Neural progenitor cell (in vitro differentiated cells): Measurements from ENCODE around the gene NANOGP8. TPM values are rescaled to one million over a fixed set of nuclear protein-coding genes. Genes with fewer than 3 reads are reported as not detected.
"Not testable (repeated sequence)": the region's sequence is repeated elsewhere in the genome, so short reads cannot be mapped to it uniquely, and the experiment has no call there.

Experiments
- DNase-seq: peaks from one replicate; pipeline ENCODE4 v3.0.0-alpha.2; 2016; ENCODE audit warnings: low spot score
- H2AFZ ChIP-seq: fragments of 200-600 bp; sonication (generic); replicated peaks from 2 replicates; pipeline ENCODE4 v1.6.1; 2016; ENCODE audit warnings: antibody characterized with exemption
- H3F3A ChIP-seq: fragments of 200-600 bp; sonication (generic); 2 replicates; pipeline ENCODE4 v1.6.1; 2016; ENCODE audit warnings: antibody characterized with exemption, low read depth
- H3K27ac ChIP-seq: fragments of 200-600 bp; sonication (generic); 2 replicates; pipeline ENCODE4 v1.5.1; 2016; ENCODE audit warnings: mild to moderate bottlenecking
- H3K27me3 ChIP-seq: fragments of 200-600 bp; sonication (generic); 2 replicates; pipeline ENCODE4 v1.6.1; 2016; ENCODE audit warnings: mild to moderate bottlenecking, moderate library complexity
- H3K36me3 ChIP-seq: fragments of 200-600 bp; sonication (generic); 2 replicates; pipeline ENCODE4 v1.5.1; 2016
- H3K4me1 ChIP-seq: fragments of 200-600 bp; sonication (generic); 2 replicates; pipeline ENCODE4 v1.6.1; 2016; ENCODE audit warnings: mixed run types
- H3K4me2 ChIP-seq: fragments of 200-600 bp; sonication (generic); 2 replicates; pipeline ENCODE4 v1.6.1; 2016
- H3K4me3 ChIP-seq: fragments of 200-600 bp; sonication (generic); 2 replicates; pipeline ENCODE4 v1.5.1; 2016
- H3K79me2 ChIP-seq: fragments of 200-600 bp; sonication (generic); 2 replicates; pipeline ENCODE4 v1.6.1; 2016; ENCODE audit warnings: low read depth
- H3K9ac ChIP-seq: fragments of 200-600 bp; sonication (generic); 2 replicates; pipeline ENCODE4 v1.6.1; 2016
- H3K9me3 ChIP-seq: fragments of 200-600 bp; sonication (generic); 2 replicates; pipeline ENCODE4 v1.5.1; 2016; ENCODE audit warnings: low read depth
- H4K20me1 ChIP-seq: fragments of 200-600 bp; sonication (generic); 2 replicates; pipeline ENCODE4 v1.6.1; 2016; ENCODE audit warnings: low read depth
- H3K27ac Mint-ChIP-seq: 3 replicates; pipeline ENCODE4 v1.8.0; 2021; ENCODE audit warnings: mixed read lengths
- H3K27me3 Mint-ChIP-seq: 2 replicates; pipeline ENCODE4 v1.8.0; 2022; ENCODE audit warnings: low read depth, mild to moderate bottlenecking, inconsistent platforms, moderate library complexity, mixed read lengths; ENCODE audit not compliant: insufficient read depth
- H3K36me3 Mint-ChIP-seq: 3 replicates; pipeline ENCODE4 v1.8.0; 2021; ENCODE audit warnings: mixed read lengths
- H3K4me1 Mint-ChIP-seq: 3 replicates; pipeline ENCODE4 v1.8.0; 2021; ENCODE audit warnings: mixed read lengths
- H3K4me3 Mint-ChIP-seq: 3 replicates; pipeline ENCODE4 v1.8.0; 2021; ENCODE audit warnings: mild to moderate bottlenecking, moderate library complexity, mixed read lengths
- H3K9me3 Mint-ChIP-seq: 3 replicates; pipeline ENCODE4 v1.8.0; 2020; ENCODE audit warnings: mixed read lengths
- CTCF ChIP-seq: fragments of 200-600 bp; sonication (generic); IDR thresholded peaks from 2 replicates; pipeline ENCODE4 v1.5.1; 2017; ENCODE audit warnings: antibody characterized with exemption, mild to moderate bottlenecking
- EZH2 ChIP-seq: fragments of 200-600 bp; sonication (generic); IDR thresholded peaks from 2 replicates; pipeline ENCODE4 v1.6.1; 2017; ENCODE audit warnings: antibody characterized with exemption, mild to moderate bottlenecking, moderate library complexity
- EZH2phosphoT487 ChIP-seq: fragments of 200-600 bp; sonication (generic); IDR thresholded peaks from 2 replicates; pipeline ENCODE4 v1.6.1; 2017; ENCODE audit warnings: antibody characterized with exemption
- total RNA-seq: library from RNA; depleted of rRNA; stranded (reverse); fragments of >200 nt; gene quantifications from 2 replicates; pipeline ENCODE4 v1.2.3, GENCODE V29; 2015; ENCODE audit warnings: low replicate concordance

Gene NANOGP8
- total RNA-seq, 1 donor from 2014 or later = not detected

DNA sequence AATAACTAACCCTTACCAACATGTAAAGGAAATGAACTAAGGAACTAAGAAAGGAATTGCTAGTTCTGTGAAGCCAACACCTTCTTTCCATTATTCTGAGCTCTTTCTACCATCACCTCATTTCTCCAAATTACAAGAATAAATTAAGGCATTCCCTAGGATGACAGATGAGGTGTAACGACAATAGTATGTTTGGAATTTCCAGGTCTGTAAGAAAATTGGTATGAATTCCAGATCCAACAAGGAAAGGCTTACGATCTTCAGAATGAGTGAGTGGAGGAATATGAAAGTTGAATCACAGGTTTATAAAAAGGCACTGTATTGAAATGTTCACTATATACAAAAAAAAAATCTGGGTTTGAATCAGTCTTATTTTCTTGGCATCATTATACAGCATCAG, 4.5 kb upstream of the NANOGP8 start:
- Histone ChIP-seq H4K20me1 (no peaks in the 10 kb centered on the region), H3K27me3 (no peaks in the 10 kb centered on the region), H3K36me3 (no peaks in the 10 kb centered on the region), H2AFZ (no peak overlapping the region), H3K9ac (no peak overlapping the region), H3F3A (no peaks in the 10 kb centered on the region), H3K4me2 (no peak overlapping the region), H3K9me3 (no peaks in the 10 kb centered on the region), H3K4me1 (peaks cover 5% of the 10 kb centered on the region), H3K4me3 (no peak overlapping the region), H3K79me2 (no peaks in the 10 kb centered on the region), H3K27ac (no peak overlapping the region)
- Mint-ChIP-seq H3K9me3 (peaks cover 6% of the 10 kb centered on the region), H3K4me3 (no peak overlapping the region), H3K36me3 (peaks cover 2% of the 10 kb centered on the region), H3K27ac (no peak overlapping the region), H3K27me3 (peaks cover 4% of the 10 kb centered on the region), H3K4me1 (peaks cover 3% of the 10 kb centered on the region)
- DNase-seq = no peak
- no peak for TF ChIP-seq EZH2
- TF ChIP-seq EZH2phosphoT487 = no peak
- no peak for TF ChIP-seq CTCF

DNA sequence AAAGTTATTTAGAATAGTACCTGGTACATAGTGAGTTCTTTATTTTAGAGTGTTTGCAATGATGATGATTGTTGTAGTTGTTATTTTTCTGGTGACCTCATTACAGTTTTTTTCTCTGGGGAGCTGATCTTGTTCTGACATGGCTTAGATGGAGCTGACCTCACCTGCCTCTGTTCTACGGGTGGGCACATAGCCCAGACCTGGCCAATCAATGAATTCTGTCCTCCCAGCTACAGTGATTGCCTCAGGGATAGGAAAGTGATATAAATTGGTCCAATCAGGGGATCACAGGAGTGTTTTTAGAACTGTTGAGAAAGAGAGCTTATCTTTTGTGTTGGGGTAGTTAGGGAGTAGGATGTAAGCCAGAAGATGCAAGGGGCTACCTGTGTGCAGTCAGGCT, 3.2 kb upstream of the NANOGP8 start:
- no peak overlapping the region for H3K27ac ChIP-seq
- Mint-ChIP-seq H3K27me3 (peaks cover 2% of the 10 kb centered on the region), H3K9me3 (peaks cover 6% of the 10 kb centered on the region), H3K36me3 (peaks cover 2% of the 10 kb centered on the region), H3K4me3 (no peak overlapping the region), H3K4me1 (peaks cover 3% of the 10 kb centered on the region), H3K27ac (no peak overlapping the region)
- no peaks in the 10 kb centered on the region for H3K27me3 ChIP-seq
- no peaks in the 10 kb centered on the region for H3K36me3 ChIP-seq
- H3K79me2 ChIP-seq = no peaks in the 10 kb centered on the region
- no peak overlapping the region for H2AFZ ChIP-seq
- no peak for DNase-seq
- H3K9ac ChIP-seq = no peak overlapping the region
- H3K4me2 ChIP-seq = no peak overlapping the region
- no peak overlapping the region for H3K4me3 ChIP-seq
- H3F3A ChIP-seq = no peaks in the 10 kb centered on the region
- no peak for TF ChIP-seq EZH2
- TF ChIP-seq CTCF = no peak
- TF ChIP-seq EZH2phosphoT487 = no peak
- no peaks in the 10 kb centered on the region for H4K20me1 ChIP-seq
- H3K9me3 ChIP-seq = no peaks in the 10 kb centered on the region
- H3K4me1 ChIP-seq = peaks cover 5% of the 10 kb centered on the region

- Histone ChIP-seq H3K4me2 (no peak overlapping the region), H4K20me1 (no peaks in the 10 kb centered on the region), H3K9ac (no peak overlapping the region), H3K4me1 (peaks cover 5% of the 10 kb centered on the region), H3K36me3 (no peaks in the 10 kb centered on the region), H3K9me3 (no peaks in the 10 kb centered on the region), H3K4me3 (no peak overlapping the region), H3F3A (no peaks in the 10 kb centered on the region), H2AFZ (no peak overlapping the region), H3K27me3 (no peaks in the 10 kb centered on the region), H3K27ac (no peak overlapping the region), H3K79me2 (no peaks in the 10 kb centered on the region)
- no peak overlapping the region for H3K27ac Mint-ChIP-seq
- DNase-seq = no peak
- peaks cover 2% of the 10 kb centered on the region for H3K36me3 Mint-ChIP-seq
- no peak for TF ChIP-seq EZH2phosphoT487
- no peak for TF ChIP-seq EZH2
- no peak for TF ChIP-seq CTCF
- peaks cover 2% of the 10 kb centered on the region for H3K27me3 Mint-ChIP-seq
- no peak overlapping the region for H3K4me3 Mint-ChIP-seq
- H3K4me1 Mint-ChIP-seq = peaks cover 3% of the 10 kb centered on the region
- H3K9me3 Mint-ChIP-seq = peaks cover 9% of the 10 kb centered on the region
These were observed 2.7 kb upstream of the NANOGP8 start for GRCh38 chr15:35087759-35088158.

- H3K9me3 ChIP-seq, H3K4me3 ChIP-seq, H3K27me3 Mint-ChIP-seq, H3K9ac ChIP-seq, H3K4me2 ChIP-seq, DNase-seq, H2AFZ ChIP-seq, H3K27ac Mint-ChIP-seq, H3F3A ChIP-seq, H3K27me3 ChIP-seq, H3K27ac ChIP-seq, H3K4me1 Mint-ChIP-seq, H3K4me1 ChIP-seq, H3K79me2 ChIP-seq, H3K36me3 ChIP-seq, H4K20me1 ChIP-seq, H3K36me3 Mint-ChIP-seq, H3K4me3 Mint-ChIP-seq: not testable (repeated sequence)
- H3K9me3 Mint-ChIP-seq = peaks cover 17% of the 10 kb centered on the region
These were observed 2.4 kb downstream of the NANOGP8 start for GRCh38 chr15:35082371-35083348.

DNA sequence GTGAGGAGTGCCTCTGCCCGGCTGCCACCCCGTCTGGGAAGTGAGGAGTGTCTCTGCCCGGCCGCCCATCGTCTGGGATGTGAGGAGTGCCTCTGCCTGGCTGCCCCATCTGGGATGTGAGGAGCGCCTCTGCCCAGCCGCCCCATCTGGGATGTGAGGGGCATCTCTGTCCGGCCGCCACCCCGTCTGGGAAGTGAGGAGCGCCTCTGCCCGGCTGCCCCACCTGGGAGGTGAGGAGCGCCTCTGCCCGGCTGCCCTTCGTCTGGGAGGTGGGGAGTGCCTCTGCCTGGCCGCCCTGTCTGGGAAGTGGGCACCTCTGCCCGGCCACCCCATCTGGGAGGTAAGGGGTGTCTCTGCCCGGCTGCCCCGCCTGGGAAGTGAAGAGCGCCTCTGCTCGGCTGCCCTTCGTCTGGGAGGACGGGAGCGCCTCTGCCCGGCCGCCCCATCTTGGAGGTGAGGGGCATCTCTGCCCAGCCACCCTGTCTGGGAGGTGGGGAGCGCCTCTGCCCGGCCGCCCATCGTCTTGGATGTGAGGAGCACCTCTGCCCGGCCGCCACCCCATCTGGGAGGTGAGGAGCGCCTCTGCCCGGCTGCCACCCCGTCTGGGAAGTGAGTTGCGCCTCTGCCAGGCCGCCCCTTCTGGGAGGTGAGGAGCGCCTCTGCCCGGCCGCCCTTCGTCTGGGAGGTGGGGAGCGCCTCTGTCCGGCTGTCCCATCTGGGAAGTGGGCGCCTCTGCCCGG, 3.3 kb downstream of the NANOGP8 start:
- H3K9ac ChIP-seq, H3K4me3 ChIP-seq, H3K27me3 ChIP-seq, H3K4me1 Mint-ChIP-seq, H3K79me2 ChIP-seq, H2AFZ ChIP-seq, H3K4me3 Mint-ChIP-seq, H3F3A ChIP-seq, DNase-seq, H3K27ac ChIP-seq, H3K27ac Mint-ChIP-seq, H4K20me1 ChIP-seq, H3K9me3 ChIP-seq, H3K4me1 ChIP-seq, H3K36me3 ChIP-seq, H3K4me2 ChIP-seq, H3K27me3 Mint-ChIP-seq, H3K36me3 Mint-ChIP-seq: not testable (repeated sequence)
- peaks cover 17% of the 10 kb centered on the region for H3K9me3 Mint-ChIP-seq
